Measurements from ENCODE around the gene EHMT1.

EHMT1 gene

GRCh38 chr9:137745541-137745991 is 126.8 kb downstream of the EHMT1 start:
- H3K27me3 ChIP-seq (ENCODE audit: control insufficient read depth, insufficient read depth, low read length), result no peaks in the 10 kb centered on the region
- H3K4me3 ChIP-seq (ENCODE audit: low read depth, low read length), result no peak overlapping the region
- peaks cover 14% of the 10 kb centered on the region for H3K36me3 ChIP-seq (ENCODE audit: control insufficient read depth, insufficient read depth, low read length)
- no peaks in the 10 kb centered on the region for H3K9me3 ChIP-seq (ENCODE audit: control insufficient read depth, insufficient read depth, low read length)
- no peaks in the 10 kb centered on the region for H3K4me1 ChIP-seq (ENCODE audit: control insufficient read depth, insufficient read depth, low read length)
- no peak overlapping the region for H3K9ac ChIP-seq (ENCODE audit: low read depth, low read length)

DNA sequence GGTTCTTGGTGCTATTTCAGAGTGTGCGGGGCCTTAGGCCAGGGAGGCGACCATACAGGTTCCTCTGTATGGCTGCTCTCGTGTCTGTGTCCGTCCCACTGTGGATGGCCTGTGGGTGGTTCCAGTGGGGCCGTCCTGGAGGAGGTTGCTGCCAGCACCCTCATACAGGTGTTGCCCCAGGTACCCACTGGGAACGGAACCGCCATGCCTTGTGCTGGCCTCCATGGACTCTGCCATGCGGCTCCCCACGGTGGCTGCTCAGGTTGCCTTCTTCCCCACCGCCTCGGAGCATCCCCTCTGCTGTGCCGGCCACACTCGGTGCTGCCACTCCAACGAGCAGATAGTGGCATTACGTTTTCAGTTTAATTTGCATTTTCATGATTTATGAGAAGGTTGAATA is 129.5 kb downstream of the EHMT1 start:
- H3K9ac ChIP-seq (ENCODE audit: low read depth, low read length), result no peak overlapping the region
- no peaks in the 10 kb centered on the region for H3K4me1 ChIP-seq (ENCODE audit: control insufficient read depth, insufficient read depth, low read length)
- H3K36me3 ChIP-seq (ENCODE audit: control insufficient read depth, insufficient read depth, low read length), result peaks cover 30% of the 10 kb centered on the region
- H3K4me3 ChIP-seq (ENCODE audit: low read depth, low read length), result no peak overlapping the region
- H3K27me3 ChIP-seq (ENCODE audit: control insufficient read depth, insufficient read depth, low read length), result no peaks in the 10 kb centered on the region
- H3K9me3 ChIP-seq (ENCODE audit: control insufficient read depth, insufficient read depth, low read length), result no peaks in the 10 kb centered on the region

- Histone ChIP-seq H3K9ac (ENCODE audit: low read depth, low read length) (no peak overlapping the region), H3K36me3 (ENCODE audit: control insufficient read depth, insufficient read depth, low read length) (peaks cover 31% of the 10 kb centered on the region), H3K9me3 (ENCODE audit: control insufficient read depth, insufficient read depth, low read length) (no peaks in the 10 kb centered on the region), H3K4me3 (ENCODE audit: low read depth, low read length) (no peak overlapping the region), H3K27me3 (ENCODE audit: control insufficient read depth, insufficient read depth, low read length) (no peaks in the 10 kb centered on the region), H3K4me1 (ENCODE audit: control insufficient read depth, insufficient read depth, low read length) (no peaks in the 10 kb centered on the region)
Measured at GRCh38 chr9:137748741-137749140, 129.9 kb downstream of the EHMT1 start.

DNA sequence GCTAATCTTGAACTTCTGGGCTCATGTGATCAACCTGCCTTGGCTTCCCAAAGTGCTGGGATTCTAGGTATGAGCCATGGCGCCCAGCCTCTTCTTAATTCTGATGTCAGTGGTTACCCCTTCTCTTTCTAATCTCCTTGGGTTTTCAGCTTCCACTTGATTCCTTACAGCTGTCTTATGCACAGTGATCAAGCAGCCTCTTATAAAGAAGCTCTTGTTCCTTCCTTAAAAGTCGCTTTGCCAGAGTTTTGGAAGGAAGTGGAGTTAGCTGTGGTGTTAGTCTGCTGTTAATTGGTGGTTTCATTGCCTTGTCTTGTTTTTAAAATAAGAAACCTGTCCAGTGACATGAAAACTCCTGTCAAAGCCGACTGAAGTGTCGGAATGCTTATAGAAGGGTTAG is 130.7 kb downstream of the EHMT1 start:
- Histone ChIP-seq H3K27me3 (ENCODE audit: control insufficient read depth, insufficient read depth, low read length) (no peaks in the 10 kb centered on the region), H3K36me3 (ENCODE audit: control insufficient read depth, insufficient read depth, low read length) (peaks cover 28% of the 10 kb centered on the region), H3K9me3 (ENCODE audit: control insufficient read depth, insufficient read depth, low read length) (no peaks in the 10 kb centered on the region), H3K4me1 (ENCODE audit: control insufficient read depth, insufficient read depth, low read length) (no peaks in the 10 kb centered on the region), H3K4me3 (ENCODE audit: low read depth, low read length) (no peak overlapping the region), H3K9ac (ENCODE audit: low read depth, low read length) (no peak overlapping the region)

DNA sequence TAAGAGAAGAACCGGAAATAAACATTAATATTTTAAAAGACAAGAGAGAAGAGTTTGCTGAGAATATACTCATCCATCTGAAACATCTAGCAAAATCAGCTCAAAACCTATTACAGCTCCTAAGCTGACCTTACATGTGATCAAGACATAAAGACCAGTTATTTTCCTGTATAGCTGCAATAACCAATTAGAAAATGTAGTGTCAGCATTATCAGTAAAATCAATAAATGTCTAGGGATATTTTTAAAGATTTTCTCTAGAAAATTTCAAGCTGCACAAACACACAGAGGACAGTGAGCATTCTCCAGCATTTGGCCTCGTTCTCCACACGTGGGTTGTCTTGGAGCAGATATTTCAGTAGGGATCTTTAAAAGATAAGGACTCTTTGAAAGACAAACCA is 131.2 kb downstream of the EHMT1 start:
- Histone ChIP-seq H3K4me3 (ENCODE audit: low read depth, low read length) (no peak overlapping the region), H3K36me3 (ENCODE audit: control insufficient read depth, insufficient read depth, low read length) (peaks cover 31% of the 10 kb centered on the region), H3K9me3 (ENCODE audit: control insufficient read depth, insufficient read depth, low read length) (no peaks in the 10 kb centered on the region), H3K4me1 (ENCODE audit: control insufficient read depth, insufficient read depth, low read length) (no peaks in the 10 kb centered on the region), H3K27me3 (ENCODE audit: control insufficient read depth, insufficient read depth, low read length) (no peaks in the 10 kb centered on the region), H3K9ac (ENCODE audit: low read depth, low read length) (no peak overlapping the region)

- Histone ChIP-seq H3K4me1 (ENCODE audit: control insufficient read depth, insufficient read depth, low read length) (no peaks in the 10 kb centered on the region), H3K9ac (ENCODE audit: low read depth, low read length) (no peak overlapping the region), H3K9me3 (ENCODE audit: control insufficient read depth, insufficient read depth, low read length) (no peaks in the 10 kb centered on the region), H3K4me3 (ENCODE audit: low read depth, low read length) (no peak overlapping the region), H3K36me3 (ENCODE audit: control insufficient read depth, insufficient read depth, low read length) (peaks cover 33% of the 10 kb centered on the region), H3K27me3 (ENCODE audit: control insufficient read depth, insufficient read depth, low read length) (no peaks in the 10 kb centered on the region)
Measured at GRCh38 chr9:137750566-137750965, 131.8 kb downstream of the EHMT1 start.

DNA sequence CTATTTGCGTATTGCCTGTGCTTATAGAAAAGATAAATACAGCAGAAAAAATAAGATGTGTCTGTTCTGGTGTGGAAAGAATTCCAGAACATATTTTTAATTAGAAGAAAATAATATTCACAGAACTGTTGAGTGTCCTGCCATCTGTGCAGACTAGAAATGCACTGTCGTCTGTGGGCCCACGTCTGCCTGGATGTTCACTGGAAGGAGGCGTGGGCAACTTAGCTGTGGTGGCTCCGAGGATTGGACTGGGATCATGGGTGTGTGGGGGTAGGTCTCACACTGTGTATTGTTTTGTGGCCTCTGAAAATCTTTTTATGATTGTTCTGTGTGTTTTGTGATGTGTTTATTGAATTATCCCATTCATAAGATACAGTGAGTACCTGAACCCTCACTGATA is 132.8 kb downstream of the EHMT1 start:
- H3K27me3 ChIP-seq (ENCODE audit: control insufficient read depth, insufficient read depth, low read length), result no peaks in the 10 kb centered on the region
- H3K4me3 ChIP-seq (ENCODE audit: low read depth, low read length), result no peak overlapping the region
- H3K9ac ChIP-seq (ENCODE audit: low read depth, low read length), result no peak overlapping the region
- H3K4me1 ChIP-seq (ENCODE audit: control insufficient read depth, insufficient read depth, low read length), result no peaks in the 10 kb centered on the region
- peaks cover 33% of the 10 kb centered on the region for H3K36me3 ChIP-seq (ENCODE audit: control insufficient read depth, insufficient read depth, low read length)
- no peaks in the 10 kb centered on the region for H3K9me3 ChIP-seq (ENCODE audit: control insufficient read depth, insufficient read depth, low read length)

- H3K36me3 ChIP-seq (ENCODE audit: control insufficient read depth, insufficient read depth, low read length), result peaks cover 33% of the 10 kb centered on the region
- H3K4me1 ChIP-seq (ENCODE audit: control insufficient read depth, insufficient read depth, low read length), result no peaks in the 10 kb centered on the region
Measured at GRCh38 chr9:137752426-137752825, 133.6 kb downstream of the EHMT1 start.

GRCh38 chr9:137753192-137753765 is 134.5 kb downstream of the EHMT1 start:
- Histone ChIP-seq H3K9ac (ENCODE audit: low read depth, low read length) (no peak overlapping the region), H3K4me3 (ENCODE audit: low read depth, low read length) (no peak overlapping the region), H3K9me3 (ENCODE audit: control insufficient read depth, insufficient read depth, low read length) (no peaks in the 10 kb centered on the region), H3K27me3 (ENCODE audit: control insufficient read depth, insufficient read depth, low read length) (no peaks in the 10 kb centered on the region), H3K4me1 (ENCODE audit: control insufficient read depth, insufficient read depth, low read length) (no peaks in the 10 kb centered on the region), H3K36me3 (ENCODE audit: control insufficient read depth, insufficient read depth, low read length) (peaks cover 38% of the 10 kb centered on the region)

More at GRCh38 chr9:137752426-137752825, 133.6 kb downstream of the EHMT1 start:
- H3K27me3 ChIP-seq (ENCODE audit: control insufficient read depth, insufficient read depth, low read length), result no peaks in the 10 kb centered on the region
- no peaks in the 10 kb centered on the region for H3K9me3 ChIP-seq (ENCODE audit: control insufficient read depth, insufficient read depth, low read length)
- H3K4me3 ChIP-seq (ENCODE audit: low read depth, low read length), result no peak overlapping the region
- H3K9ac ChIP-seq (ENCODE audit: low read depth, low read length), result no peak overlapping the region

- no peak overlapping the region for H3K4me3 ChIP-seq (ENCODE audit: low read depth, low read length)
- H3K27me3 ChIP-seq (ENCODE audit: control insufficient read depth, insufficient read depth, low read length), result no peaks in the 10 kb centered on the region
- no peaks in the 10 kb centered on the region for H3K4me1 ChIP-seq (ENCODE audit: control insufficient read depth, insufficient read depth, low read length)
- peaks cover 45% of the 10 kb centered on the region for H3K36me3 ChIP-seq (ENCODE audit: control insufficient read depth, insufficient read depth, low read length)
- no peaks in the 10 kb centered on the region for H3K9me3 ChIP-seq (ENCODE audit: control insufficient read depth, insufficient read depth, low read length)
- H3K9ac ChIP-seq (ENCODE audit: low read depth, low read length), result no peak overlapping the region
Measured at GRCh38 chr9:137755261-137755927, 136.6 kb downstream of the EHMT1 start.

- peaks cover 45% of the 10 kb centered on the region for H3K36me3 ChIP-seq (ENCODE audit: control insufficient read depth, insufficient read depth, low read length)
Measured at GRCh38 chr9:137756045-137756744, 137.4 kb downstream of the EHMT1 start.

GRCh38 chr9:137757139-137757538 is 138.3 kb downstream of the EHMT1 start:
- peaks cover 41% of the 10 kb centered on the region for H3K36me3 ChIP-seq (ENCODE audit: control insufficient read depth, insufficient read depth, low read length)
- no peak overlapping the region for H3K4me3 ChIP-seq (ENCODE audit: low read depth, low read length)
- H3K9me3 ChIP-seq (ENCODE audit: control insufficient read depth, insufficient read depth, low read length), result no peaks in the 10 kb centered on the region
- H3K27me3 ChIP-seq (ENCODE audit: control insufficient read depth, insufficient read depth, low read length), result no peaks in the 10 kb centered on the region
- H3K9ac ChIP-seq (ENCODE audit: low read depth, low read length), result no peak overlapping the region
- no peaks in the 10 kb centered on the region for H3K4me1 ChIP-seq (ENCODE audit: control insufficient read depth, insufficient read depth, low read length)

More at GRCh38 chr9:137756045-137756744, 137.4 kb downstream of the EHMT1 start:
- Histone ChIP-seq H3K27me3 (ENCODE audit: control insufficient read depth, insufficient read depth, low read length) (no peaks in the 10 kb centered on the region), H3K4me3 (ENCODE audit: low read depth, low read length) (no peak overlapping the region), H3K4me1 (ENCODE audit: control insufficient read depth, insufficient read depth, low read length) (no peaks in the 10 kb centered on the region), H3K9ac (ENCODE audit: low read depth, low read length) (no peak overlapping the region), H3K9me3 (ENCODE audit: control insufficient read depth, insufficient read depth, low read length) (no peaks in the 10 kb centered on the region)

Data from iPS-15b (cell line).